GM18517 (cell line): ENCODE measurements around the gene CDK14.
"Not testable (repeated sequence)": the region's sequence is repeated elsewhere in the genome, so short reads cannot be mapped to it uniquely, and the experiment has no call there.

ENCODE experiments used
- ATAC-seq: cut with Tn5 transposase; IDR thresholded peaks from one replicate; pipeline ENCODE4 v1.9.1; 2021; ENCODE audit warnings: mild to moderate bottlenecking, moderate library complexity; ENCODE audit not compliant: unreplicated experiment

Gene CDK14

DNA sequence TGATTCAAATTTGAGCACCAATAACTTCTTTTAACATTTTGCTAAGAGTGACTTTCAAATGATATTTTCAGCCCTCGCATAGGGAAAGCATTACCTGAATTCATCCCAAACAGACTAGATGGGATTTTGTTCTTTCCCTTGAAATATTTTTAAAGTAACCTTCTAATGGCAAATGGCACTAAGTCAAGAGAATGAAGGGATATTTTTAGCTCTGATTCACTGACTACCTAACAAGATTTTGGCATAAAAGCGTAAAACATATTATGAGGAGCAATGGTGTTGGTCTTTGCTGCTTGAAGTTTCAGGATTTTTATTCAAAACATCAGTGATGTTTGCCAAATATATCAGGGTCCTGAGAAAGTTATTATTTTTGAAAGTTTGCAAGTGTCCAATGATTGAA, 290.3 kb downstream of the CDK14 start:
- ATAC-seq = no peak

DNA sequence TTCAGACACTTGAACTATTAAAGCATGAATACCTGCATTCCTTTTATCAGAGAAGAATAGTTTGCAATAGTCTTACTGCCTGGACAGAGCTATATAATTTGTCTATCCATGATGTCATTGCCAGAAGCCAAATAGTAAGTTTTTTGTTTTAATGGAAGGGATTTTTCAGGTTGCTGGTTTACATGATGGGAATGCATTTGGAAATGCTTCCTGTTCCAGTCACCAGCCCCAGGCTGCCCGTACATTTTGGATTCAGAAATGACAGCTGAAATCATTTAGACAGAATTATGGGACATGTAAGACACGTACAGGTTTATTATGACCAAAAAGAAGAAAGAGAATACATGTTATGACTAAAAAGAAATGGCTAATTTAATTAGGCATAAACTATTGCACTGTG, 293.1 kb downstream of the CDK14 start:
- no peak for ATAC-seq

DNA sequence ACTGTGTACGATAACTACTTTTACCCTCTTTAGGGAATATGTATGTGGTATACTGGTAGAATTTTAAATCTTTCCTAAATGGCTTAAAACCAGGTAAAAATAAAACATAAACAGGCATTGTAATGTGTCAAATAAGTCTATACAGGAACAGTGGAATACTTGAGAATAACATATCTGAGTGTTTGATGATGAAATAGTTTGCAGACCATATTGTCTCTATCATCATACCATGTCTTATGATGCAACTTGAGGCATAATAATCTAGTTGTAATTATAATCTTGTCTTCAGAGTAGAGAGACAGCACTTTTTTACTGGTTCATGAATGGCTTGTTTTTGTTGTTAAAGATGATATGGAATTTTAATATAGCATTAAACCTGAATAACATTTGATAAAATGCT, 293.5 kb downstream of the CDK14 start:
- ATAC-seq = no peak

DNA sequence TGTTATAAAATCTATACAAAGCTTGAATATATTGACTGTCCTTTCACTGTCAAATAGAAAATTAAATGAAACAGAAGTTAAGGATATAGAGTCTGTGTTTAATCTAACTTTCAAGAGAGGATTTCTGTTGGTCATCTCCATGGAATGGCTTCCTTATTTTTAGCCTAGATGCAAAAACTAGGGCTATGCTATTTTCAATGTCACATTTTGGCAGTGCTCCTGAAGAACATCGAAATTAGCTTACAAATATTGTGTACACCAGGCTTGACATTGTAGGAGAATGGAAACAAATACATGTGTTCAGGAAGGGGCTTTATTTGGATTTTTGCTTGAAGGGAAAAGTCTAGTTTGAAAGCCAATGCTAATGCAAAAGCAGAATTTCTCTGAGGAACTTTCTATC, 295.4 kb downstream of the CDK14 start:
- ATAC-seq = no peak

DNA sequence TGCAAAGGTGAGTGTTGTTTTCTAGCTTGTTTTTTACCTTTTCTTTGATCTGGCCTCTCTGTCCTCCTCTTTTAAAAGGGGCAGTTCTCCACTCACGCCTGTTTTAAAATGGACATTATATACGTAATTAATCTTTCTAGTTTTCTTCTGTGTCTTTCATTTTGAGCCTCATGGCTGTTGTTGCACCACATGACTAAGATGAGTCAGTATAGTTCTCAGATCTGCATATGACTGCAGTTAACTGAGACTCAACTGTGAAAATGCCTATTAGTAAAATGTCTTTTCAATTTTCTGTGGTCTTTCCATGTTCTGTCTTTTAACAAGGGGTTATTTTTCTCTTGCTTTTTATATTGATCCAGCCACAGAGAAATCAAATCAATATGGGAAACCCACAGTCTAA, 296.1 kb downstream of the CDK14 start:
- ATAC-seq = peak; percentile 71

DNA sequence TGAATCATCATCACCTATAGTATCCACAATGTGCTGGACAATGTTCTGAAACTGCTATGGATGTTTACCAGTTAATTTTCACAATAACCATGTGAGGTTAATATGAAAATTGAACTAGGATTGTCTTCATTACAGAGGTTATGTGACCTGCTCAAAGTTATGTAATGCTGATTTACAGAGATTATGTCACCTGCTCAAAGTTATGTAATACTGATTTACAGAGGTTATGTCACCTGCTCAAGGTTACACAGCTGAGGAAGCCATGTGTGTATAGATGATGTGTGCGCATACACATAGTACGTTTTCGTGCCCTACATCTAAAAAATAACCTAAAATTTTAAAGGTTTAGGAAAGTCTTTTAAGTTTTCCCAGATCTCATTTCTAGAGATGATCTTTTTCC, 298.0 kb downstream of the CDK14 start:
- ATAC-seq = no peak

DNA sequence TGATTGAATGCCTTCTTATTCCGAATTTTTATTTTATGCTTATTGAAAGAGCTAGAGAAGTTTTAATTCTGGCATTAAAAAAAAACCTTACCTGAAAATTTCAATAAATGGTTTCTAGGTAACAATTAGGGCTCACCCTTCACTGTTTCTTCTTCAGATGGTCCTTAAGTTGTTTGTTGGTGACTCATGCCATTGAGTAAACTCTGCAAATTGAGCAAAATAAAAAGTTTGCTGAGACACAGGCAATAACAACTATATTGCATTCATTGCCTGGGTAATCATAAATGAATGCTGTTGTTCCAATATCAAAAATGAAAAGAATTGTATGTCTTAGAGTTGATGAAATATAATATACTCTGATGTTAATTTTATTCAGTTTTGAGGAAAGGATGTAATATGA, 300.3 kb downstream of the CDK14 start:
- ATAC-seq = no peak

DNA sequence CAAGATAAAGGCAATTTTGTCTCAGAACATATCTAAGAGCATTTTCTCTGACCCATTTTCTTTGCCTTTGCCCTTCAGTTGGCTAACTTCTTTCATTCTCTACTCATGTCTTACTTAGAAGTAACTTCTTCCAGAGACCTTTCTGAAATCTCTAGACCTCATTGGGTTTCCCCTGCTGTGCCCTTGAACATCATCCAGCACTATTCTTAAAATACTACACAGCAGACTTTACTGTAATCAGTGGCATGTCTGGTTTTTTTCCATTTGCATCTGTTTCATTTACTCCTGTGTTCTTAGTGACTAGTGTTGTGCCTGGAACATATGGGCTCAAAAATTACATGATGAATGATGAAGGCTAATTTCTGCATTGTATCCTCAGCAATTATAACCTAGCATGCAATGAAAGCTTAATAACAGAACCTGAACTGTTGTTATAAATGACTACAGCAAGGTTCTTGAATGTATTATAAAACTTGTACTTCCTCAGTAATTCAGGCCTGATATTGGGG, 301.9 kb downstream of the CDK14 start:
- no peak for ATAC-seq

DNA sequence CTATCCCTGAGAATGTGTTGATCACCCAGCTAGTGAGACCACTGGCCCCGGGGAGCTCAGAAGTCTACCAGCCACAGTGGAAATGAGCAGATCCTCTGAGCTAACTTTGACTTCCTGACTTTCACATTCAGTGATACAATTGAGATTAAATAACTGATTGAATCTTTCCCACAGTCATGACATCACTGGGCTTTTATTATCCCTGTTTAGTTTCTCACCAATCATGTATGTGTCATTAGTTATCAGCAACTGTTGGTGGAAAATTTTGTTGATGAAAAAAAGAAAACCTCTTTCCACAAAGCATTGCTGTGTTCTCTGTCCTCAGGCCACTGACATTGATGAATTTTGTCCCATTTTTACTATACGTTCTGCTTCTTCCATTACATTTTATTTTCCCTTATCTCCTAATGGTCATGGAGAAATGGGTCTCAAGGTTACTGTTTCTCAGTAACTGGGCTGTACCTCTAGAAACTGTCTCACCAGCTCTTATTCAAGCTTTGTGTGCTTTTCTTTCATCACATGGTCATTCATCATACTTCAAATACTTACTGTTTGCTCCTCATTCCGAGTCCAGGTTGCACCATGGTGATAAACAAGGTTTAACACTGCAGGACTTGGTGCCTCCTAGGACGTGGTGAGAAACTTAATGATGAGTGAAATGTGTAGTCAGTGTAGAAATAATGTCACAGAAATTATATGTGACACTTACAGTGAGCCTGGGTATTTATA, 304.7 kb downstream of the CDK14 start:
- ATAC-seq = no peak

DNA sequence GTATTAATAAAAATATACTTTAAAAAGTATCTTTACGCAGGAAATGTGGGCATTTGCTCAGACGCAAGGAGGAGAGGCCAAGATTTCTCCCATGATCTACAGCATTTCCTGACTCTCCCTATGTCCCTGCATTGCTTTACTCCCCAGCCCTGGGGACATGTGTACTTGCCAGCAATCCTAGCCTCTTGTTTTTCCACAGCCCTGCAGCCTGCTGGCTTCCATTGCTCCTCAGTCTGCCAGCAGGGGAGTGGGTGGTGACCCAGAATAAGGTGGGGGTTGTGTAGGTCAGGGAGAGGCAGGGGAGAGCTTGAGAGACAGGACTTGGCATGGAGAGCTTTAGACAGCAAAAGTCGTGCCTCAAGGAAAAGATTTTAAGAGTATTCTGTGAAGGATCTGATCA, 307.7 kb downstream of the CDK14 start:
- ATAC-seq = no peak

DNA sequence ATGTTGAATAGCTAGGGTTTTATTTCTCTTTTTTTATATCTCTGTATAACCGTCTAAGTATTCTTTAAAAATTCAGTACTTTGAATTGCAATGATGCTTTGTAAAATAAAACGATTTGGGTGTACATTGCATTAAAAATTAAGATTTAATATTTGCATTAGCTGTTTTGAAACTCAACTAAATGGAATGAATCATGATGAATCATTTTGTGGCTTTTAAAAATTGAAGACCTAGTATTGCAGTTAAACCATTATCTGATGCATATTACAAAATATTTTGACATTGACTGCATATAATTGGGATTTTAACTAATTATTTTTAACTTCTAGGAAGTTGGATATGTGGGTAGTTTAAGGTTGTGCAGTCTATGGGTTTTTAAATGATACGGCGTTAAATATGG, 314.0 kb downstream of the CDK14 start:
- no peak for ATAC-seq

DNA sequence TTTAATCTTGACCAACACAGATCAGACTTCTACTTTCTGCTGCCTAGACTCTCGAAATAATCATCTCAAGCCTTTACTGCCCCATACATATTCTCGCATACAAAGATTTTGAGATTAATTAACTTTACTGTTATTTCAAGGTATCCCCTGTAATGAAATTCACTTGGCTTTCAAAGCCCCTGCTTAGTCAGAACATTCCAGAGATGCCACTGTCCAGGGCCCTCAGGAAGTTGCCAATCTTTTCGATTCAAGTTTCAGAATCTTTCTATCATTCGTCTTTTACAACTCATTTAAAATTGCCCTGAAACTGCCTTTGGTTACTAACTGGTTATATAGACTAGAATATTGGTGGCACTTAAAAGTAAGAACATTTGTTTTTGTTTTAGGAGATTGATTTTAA, 320.2 kb downstream of the CDK14 start:
- no peak for ATAC-seq

DNA sequence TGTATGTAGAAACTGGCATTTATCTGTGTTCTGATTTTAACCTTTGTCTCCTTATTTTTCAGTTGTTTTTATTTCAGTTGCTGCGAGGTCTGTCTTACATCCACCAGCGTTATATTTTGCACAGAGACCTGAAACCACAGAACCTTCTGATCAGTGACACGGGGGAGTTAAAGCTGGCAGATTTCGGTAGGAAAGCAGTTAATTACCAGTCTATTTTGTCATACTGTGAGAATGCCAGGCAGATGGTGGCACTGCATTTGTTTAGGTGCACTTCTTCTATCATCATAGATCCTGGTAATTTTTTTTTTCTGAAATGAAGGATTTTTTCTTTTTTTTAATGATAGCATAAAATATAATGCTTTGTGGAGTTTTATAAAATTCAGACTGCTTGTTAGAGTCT, 321.4 kb downstream of the CDK14 start:
- ATAC-seq = no peak

DNA sequence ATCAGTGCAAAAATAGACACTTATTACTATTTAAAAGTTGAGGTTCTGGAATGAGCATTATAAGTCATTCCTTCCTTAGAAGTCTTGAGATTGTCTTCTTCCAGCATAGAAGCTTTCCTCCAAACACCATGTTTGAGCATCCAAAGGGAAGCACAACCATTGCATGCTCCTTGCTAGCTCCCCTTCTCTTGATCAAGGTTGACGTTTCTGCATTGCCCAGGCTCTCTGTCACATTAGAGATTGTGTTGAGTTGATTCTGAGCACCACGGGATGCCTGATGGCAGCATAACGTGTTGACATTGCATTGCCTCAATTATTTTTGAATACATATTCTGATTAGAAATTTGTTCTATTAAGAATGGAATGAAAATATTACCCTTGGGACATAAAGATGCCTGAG, 322.2 kb downstream of the CDK14 start:
- no peak for ATAC-seq

DNA sequence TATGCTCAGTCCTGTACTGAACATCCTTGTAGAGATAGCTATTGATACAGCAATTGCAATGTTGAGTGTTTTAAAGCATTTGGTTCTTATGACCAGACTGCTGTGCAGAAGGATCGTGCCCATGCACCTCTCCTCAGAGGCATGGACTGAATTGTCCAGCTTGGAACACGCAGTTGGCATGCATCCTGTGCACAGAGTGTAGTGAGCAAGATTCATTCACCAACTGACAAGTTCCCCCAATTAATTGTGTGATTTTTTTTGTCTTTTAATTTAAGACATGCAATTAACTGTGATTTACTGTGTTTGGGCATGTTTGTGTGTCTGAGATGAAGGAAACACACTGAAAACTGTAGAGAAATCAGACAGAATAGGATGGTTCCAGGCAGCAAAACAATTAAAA, 323.7 kb downstream of the CDK14 start:
- no peak for ATAC-seq

DNA sequence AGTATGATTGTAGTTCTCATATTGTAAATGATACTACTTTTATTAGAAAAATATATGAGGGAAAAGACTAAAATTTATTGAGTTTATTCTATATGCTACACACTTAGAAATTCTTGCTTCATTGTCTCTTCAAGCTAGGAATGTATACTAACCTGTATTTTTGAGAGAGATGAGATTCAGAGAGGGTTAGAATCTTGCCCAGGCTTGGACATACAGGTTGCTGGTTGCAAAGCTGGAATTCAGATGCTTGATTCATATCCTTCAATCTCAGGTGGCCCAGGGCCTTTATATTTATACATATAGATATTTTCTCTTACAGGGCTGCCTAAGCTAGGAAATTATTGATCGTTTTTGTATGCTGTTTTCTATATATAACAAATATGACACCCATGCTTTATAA, 324.2 kb downstream of the CDK14 start:
- ATAC-seq = no peak

DNA sequence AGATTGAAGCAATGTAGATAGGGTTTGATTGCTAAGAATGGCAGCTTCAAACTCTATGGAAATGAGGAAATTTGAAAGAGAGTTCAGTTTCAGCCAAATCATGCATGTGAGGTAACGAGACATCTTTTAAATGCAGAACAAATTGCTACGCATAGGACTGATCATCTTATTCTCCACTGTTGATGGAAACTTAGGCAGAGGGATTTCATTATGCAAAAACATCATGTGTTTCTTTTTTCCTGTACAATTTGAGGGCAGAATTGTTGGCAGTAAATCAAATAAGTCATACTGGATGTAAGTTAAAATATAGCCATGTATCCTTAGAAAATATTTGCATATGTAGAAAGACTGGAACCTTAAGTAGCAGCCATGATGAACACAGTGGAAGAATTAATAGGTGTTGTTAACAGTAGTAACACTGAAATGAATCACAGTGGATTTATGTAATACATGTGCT, 327.4 kb downstream of the CDK14 start:
- no peak for ATAC-seq

DNA sequence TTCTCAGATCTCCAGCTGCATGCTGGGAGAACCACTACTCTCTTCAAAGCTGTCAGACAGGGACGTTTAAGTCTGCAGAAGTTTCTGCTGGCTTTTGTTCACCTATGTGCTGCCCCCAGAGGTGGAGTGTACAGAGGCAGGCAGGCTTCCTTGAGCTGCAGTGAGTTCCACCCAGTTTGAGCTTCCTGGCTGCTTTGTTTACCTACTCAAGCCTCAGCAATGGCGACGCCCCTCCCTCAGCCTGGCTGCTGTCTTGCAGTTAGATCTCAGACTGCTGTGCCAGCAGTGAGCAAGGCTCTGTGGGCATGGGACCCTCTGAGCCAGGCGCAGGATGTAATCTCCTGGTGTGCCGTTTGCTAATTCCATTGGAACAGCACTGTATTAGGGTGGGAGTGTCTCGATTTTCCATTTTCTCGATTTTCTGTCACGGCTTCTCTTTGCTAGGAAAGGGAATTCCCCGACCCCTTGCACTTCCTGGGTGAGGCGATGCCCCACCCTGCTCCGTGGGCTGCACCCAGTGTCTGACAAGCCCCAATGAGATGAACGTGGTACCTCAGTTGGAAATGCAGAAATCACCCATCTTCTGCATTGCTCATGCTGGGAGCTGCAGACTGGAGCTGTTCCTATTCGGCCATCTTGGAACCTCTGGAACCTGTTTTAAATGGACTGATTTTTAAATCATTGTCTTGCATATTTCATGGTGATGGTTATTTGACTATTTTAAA, 332.7 kb downstream of the CDK14 start:
- not testable (repeated sequence) for ATAC-seq

DNA sequence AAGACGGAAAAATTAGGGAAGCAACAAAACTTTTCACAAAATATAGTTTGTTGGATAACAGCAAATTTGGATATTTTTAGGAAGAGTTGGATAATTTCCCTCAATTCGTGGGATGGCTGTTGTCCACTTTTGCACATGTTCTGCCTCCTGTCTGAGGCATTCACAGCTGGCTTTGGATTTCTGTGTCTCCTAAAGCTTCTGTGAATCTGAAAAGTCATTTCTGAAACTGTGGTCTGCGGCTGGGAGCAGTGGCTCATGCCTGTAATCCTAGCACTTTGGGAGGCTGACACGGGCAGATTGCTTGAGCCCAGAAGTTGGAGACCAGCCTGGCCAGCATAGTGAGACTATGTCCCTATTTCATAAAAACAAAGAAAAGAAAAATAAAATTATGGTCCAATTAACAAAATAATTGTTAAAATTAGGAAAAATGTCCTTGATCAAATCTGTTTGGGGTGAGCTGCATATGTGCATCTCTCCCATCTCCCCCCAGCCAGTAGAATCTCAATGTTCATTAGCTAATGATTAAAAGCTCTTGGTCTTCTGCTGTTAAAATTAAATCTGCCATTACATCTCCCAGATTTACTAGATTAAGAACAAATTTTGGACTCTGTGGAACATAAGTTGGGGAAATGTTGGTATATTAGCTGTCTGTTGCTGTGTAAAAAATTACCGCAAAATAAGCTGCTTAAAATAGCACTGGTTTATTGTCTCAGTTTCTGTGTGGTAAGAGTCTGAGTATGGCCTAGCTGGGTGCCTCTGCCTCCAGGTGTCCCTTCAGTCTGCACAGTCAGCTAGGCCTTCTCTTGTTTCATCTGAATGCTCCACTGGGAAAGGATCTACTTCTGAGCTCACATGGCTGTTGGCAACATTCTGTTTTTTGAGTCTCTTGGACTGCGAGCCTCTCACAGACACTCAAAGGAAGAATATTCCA, 336.1 kb downstream of the CDK14 start:
- peak; percentile 99 for ATAC-seq

DNA sequence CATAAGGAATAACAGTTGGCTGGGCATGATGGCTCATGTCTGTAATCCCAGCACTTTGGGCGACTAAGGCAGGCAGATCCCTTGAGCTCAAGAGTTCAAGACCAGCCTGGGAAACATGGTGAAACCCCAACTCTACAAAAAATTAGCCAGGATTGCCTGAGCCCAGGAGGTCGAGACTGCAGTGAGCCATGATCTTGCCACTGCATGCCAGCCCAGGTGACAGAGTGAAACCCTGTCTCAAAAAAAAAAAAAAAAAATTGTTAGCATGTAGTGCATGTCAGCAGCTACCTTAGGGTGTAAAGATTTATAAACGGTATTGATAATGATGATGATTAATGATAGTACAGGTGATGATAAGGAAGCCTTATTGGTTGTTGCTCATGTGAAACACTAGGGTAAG, 336.9 kb downstream of the CDK14 start:
- no peak for ATAC-seq

DNA sequence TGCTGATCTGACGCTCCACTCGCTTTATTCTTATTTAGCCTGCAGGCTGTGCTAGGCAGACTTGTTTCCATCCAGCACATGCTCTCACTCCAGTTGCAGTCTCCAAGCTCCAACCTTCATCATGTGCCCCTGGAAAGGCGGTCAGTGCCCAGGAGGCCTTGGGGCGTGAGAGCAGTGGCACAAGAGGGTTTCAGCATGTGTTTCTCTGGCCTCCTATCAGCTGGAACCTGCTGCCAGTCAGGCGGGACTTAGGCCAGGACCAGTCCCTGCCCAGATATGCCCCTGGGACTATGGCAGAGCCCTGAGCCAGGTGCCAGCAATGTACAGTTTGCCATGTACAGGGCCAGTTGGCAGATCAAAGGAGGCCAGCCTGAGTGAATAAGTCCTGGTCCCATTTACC, 337.9 kb downstream of the CDK14 start:
- ATAC-seq = no peak
